Measurements from ENCODE around the gene L3MBTL4. TPM values are rescaled to one million over a fixed set of nuclear protein-coding genes. Genes with fewer than 3 reads are reported as not detected.

L3MBTL4 gene
- total RNA-seq, 1 experiment from 2014 or later, result not detected

- Histone ChIP-seq H3K36me3 (ENCODE audit: control insufficient read depth in 1 of 2, insufficient read depth in 2 of 2, low read length in 2 of 2) (no peaks in the 10 kb centered on the region), H3K79me2 (ENCODE audit: insufficient read depth, low read length) (no peaks in the 10 kb centered on the region), H3K9me2 (ENCODE audit: insufficient read depth) (no peaks in the 10 kb centered on the region), H4K20me1 (ENCODE audit: insufficient read depth) (no peaks in the 10 kb centered on the region), H3K4me2 (ENCODE audit: low read length) (no peak overlapping the region), H3K27ac (ENCODE audit: low read depth, low read length) (no peak overlapping the region), H3K9ac (ENCODE audit: low read length) (no peak overlapping the region), H3K9me3 (ENCODE audit: control insufficient read depth in 1 of 2, insufficient read depth in 1 of 2, low read depth in 1 of 2, low read length in 2 of 2) (peaks cover 10 to 25% of the 10 kb centered on the region in 2 experiments; a peak in 2 of 4 replicates), H3K4me3 (replicated peaks in 1 of 2; ENCODE audit: low read depth in 1 of 2, low read length in 2 of 2) (no peak overlapping the region), H3K27me3 (ENCODE audit: insufficient read depth, low read length) (no peaks in the 10 kb centered on the region), H2AFZ (ENCODE audit: low read depth, low read length, poor library complexity, severe bottlenecking) (no peak overlapping the region), H3K4me1 (ENCODE audit: control insufficient read depth in 1 of 2, insufficient read depth in 2 of 2, low read length in 2 of 2) (no peaks in the 10 kb centered on the region)
- TF ChIP-seq EZH2 (IDR thresholded peaks at IDR 0.05), result no peak
- TF ChIP-seq POLR2A (IDR thresholded peaks at IDR 0.05; ENCODE audit: borderline replicate concordance, extremely low read depth, insufficient read depth, insufficient read length), result no peak
- no peak for TF ChIP-seq POLR2AphosphoS5 (IDR thresholded peaks at IDR 0.05; ENCODE audit: low read depth, low read length)
- no peak for TF ChIP-seq MAX (IDR thresholded peaks at IDR 0.05)
- TF ChIP-seq EGR1 (IDR thresholded peaks at IDR 0.05; ENCODE audit: low read depth), result no peak
- no peak for TF ChIP-seq ELF1 (IDR thresholded peaks at IDR 0.05; ENCODE audit: borderline replicate concordance, low read depth)
- no peak for TF ChIP-seq ZBTB33 (IDR thresholded peaks at IDR 0.05; ENCODE audit: extremely low read depth, insufficient replicate concordance, low read length)
- TF ChIP-seq RAD21 (IDR thresholded peaks at IDR 0.05; ENCODE audit: low read depth), result no peak
- no peak for TF ChIP-seq CTCF (IDR thresholded peaks at IDR 0.05 in 2 of 3, conservative IDR thresholded peaks at IDR 0.05 in 1 of 3; ENCODE audit: borderline replicate concordance in 1 of 3, insufficient read depth in 1 of 3, low read depth in 2 of 3, low read length in 2 of 3)
- no peak for TF ChIP-seq JUND (IDR thresholded peaks at IDR 0.05)
- no peak for TF ChIP-seq REST (IDR thresholded peaks at IDR 0.05; ENCODE audit: low read depth)
- no TSS peak for BruUV-seq (replicated peaks)
- ChIA-PET POLR2A (no interaction called here), RAD21 (ENCODE audit: low non-redundant PET in 1 of 2, low total read pairs in 2 of 2, uncharacterized antibody in 2 of 2, unreplicated experiment in 2 of 2) (no interaction called here), CTCF (no interaction called here)
- DNase-seq (ENCODE audit: low read depth, low spot score) (no peak), ATAC-seq (no peak)
- intact Hi-C loops (cut with micrococcal nuclease), result no loop called here
Measured at GRCh38 chr18:6017171-6017570, 397.5 kb downstream of the L3MBTL4 start.
